Measurements from ENCODE around the gene LACTBL1.

DNA sequence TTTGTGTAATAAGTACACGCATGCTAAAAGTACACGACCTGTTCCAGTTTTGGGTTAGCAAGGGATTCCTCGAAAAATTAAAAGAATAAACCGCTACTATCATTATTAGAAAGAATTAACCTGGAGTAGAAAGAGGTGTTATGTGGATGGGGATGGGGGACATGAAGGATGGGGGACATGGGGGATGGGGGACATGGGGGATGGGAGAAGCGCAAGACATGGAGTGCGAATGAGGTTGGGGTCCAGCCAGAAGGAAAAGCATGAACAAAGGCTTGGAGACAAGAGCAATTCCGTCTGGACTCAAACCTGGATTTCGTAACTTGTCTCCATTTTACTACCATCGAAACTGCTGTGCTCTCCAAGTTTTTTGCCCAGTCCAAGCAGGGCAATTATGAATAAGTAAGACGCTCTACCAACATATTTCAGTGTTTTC lies 46.0 kb upstream of the LACTBL1 start:
- TF ChIP-seq POLR2AphosphoS5 (IDR thresholded peaks at IDR 0.05; ENCODE audit: borderline replicate concordance, low read depth, low read length) (no peak), EZH2 (IDR thresholded peaks at IDR 0.05) (no peak), FOXP2 (optimal IDR thresholded peaks at IDR 0.05; ENCODE audit: control extremely low read depth, extremely low read length, insufficient read depth) (no peak)
